Measurements from ENCODE around the gene TEDC1. TPM values are rescaled to one million over a fixed set of nuclear protein-coding genes. Genes with fewer than 3 reads are reported as not detected.

TEDC1 gene
- total RNA-seq, 1 experiment from 2014 or later = 26.2 TPM

GRCh38 chr14:105547741-105548169 lies 56.7 kb downstream of the TEDC1 start:
- WGBS (ENCODE audit: extremely low coverage, insufficient read length, low lambda C conversion rate) = no CpG with 5 or more reads among the region's 38 CpGs

More at GRCh38 chr14:105547741-105548169, 56.7 kb downstream of the TEDC1 start:
- Histone ChIP-seq H2AK5ac (ENCODE audit: insufficient read length, low read length) (no peak overlapping the region), H2BK120ac (ENCODE audit: low read depth, low read length, poor library complexity, severe bottlenecking) (no peak overlapping the region), H3K4ac (ENCODE audit: low read depth, low read length) (no peak overlapping the region), H2AFZ (ENCODE audit: low read length) (no peak overlapping the region), H2BK15ac (ENCODE audit: low read depth, low read length) (no peak overlapping the region), H3K27me3 (ENCODE audit: insufficient read depth, low read length) (no peaks in the 10 kb centered on the region), H3K14ac (ENCODE audit: insufficient read depth, low read length) (no peak overlapping the region), H3K27ac (ENCODE audit: insufficient read length, low read depth, low read length) (no peak overlapping the region), H4K20me1 (ENCODE audit: control insufficient read depth, insufficient read depth, insufficient read length) (no peaks in the 10 kb centered on the region), H4K91ac (ENCODE audit: insufficient read length, low read depth, low read length) (no peak overlapping the region), H3K79me1 (ENCODE audit: insufficient read depth, low read depth, low read length, poor library complexity, severe bottlenecking) (no peaks in the 10 kb centered on the region), H3K18ac (ENCODE audit: insufficient read length, low read depth, low read length) (no peak overlapping the region), H3K56ac (ENCODE audit: insufficient read length, low read depth, low read length) (no peak overlapping the region), H3K4me2 (ENCODE audit: insufficient read depth, insufficient read length, low read length) (no peak overlapping the region), H4K5ac (ENCODE audit: insufficient read length, low read depth, low read length) (no peak overlapping the region), H2BK20ac (ENCODE audit: low read depth, low read length, poor library complexity, severe bottlenecking) (no peak overlapping the region), H3T11ph (ENCODE audit: low read length) (no peak overlapping the region), H3K9me3 (ENCODE audit: control insufficient read depth, low read depth, low read length) (peaks cover 41% of the 10 kb centered on the region), H2BK5ac (ENCODE audit: insufficient read length, low read length) (no peak overlapping the region), H3K23ac (ENCODE audit: insufficient read length, low read depth, low read length) (no peak overlapping the region), H3K4me1 (ENCODE audit: insufficient read depth, low read length) (no peaks in the 10 kb centered on the region), H2BK12ac (ENCODE audit: insufficient read length, low read depth, low read length) (no peak overlapping the region), H3K23me2 (ENCODE audit: insufficient read length, low read depth, low read length, poor library complexity, severe bottlenecking) (no peaks in the 10 kb centered on the region), H3K79me2 (ENCODE audit: insufficient read depth, low read length) (no peaks in the 10 kb centered on the region), H3K9ac (ENCODE audit: extremely low read depth, insufficient read length, low read length) (no peak overlapping the region), H4K8ac (replicated peaks; ENCODE audit: insufficient read length, low read depth, low read length) (no peak overlapping the region)
- no peak for TF ChIP-seq CTCF (conservative IDR thresholded peaks at IDR 0.05)
- Mint-ChIP-seq H3K9me3 (peaks cover 64 to 72% of the 10 kb centered on the region in 2 experiments), H3K27ac (no peak overlapping the region), H3K4me3 (no peak overlapping the region), H3K36me3 (ENCODE audit: insufficient read depth in 1 of 3, low read depth in 3 of 3) (peaks cover 8 to 26% (median 10%) of the 10 kb centered on the region in 3 experiments; a peak in 5 of 7 replicates), H3K4me1 (no peaks in the 10 kb centered on the region), H3K27me3 (ENCODE audit: low read depth) (peaks cover 3% of the 10 kb centered on the region)
- no peak for DNase-seq

Other genes with a start within 250 kb of the TEDC1 start
- gene BTBD6, start 242.7 kb upstream of the TEDC1 start, total RNA-seq (2021) = 22.9 and 23.3 TPM in 2 replicates
- 27.0 and 28.3 TPM in 2 replicates for gene BRF1, start 190.2 kb upstream of the TEDC1 start, total RNA-seq (2021)
- gene PACS2, start 176.5 kb upstream of the TEDC1 start, total RNA-seq (2021) = 63.5 and 72.5 TPM in 2 replicates
- gene TEX22, start 92.7 kb upstream of the TEDC1 start, total RNA-seq (2021) = 0.50 and 0.83 TPM in 2 replicates
- 222 and 230 TPM in 2 replicates for gene MTA1, start 71.4 kb upstream of the TEDC1 start, total RNA-seq (2021)
- 5.7 and 7.2 TPM in 2 replicates for gene CRIP2, start 16.4 kb upstream of the TEDC1 start, total RNA-seq (2021)
- gene CRIP1, start 4.4 kb upstream of the TEDC1 start, total RNA-seq (2021) = 6.9 and 8.8 TPM in 2 replicates
- 1.0 and 2.6 TPM in 2 replicates for gene TMEM121, start 35.3 kb downstream of the TEDC1 start, total RNA-seq (2021)

Data from H9 (cell line).